ENCODE measurements around the gene CAMK2A.

Gene CAMK2A

DNA sequence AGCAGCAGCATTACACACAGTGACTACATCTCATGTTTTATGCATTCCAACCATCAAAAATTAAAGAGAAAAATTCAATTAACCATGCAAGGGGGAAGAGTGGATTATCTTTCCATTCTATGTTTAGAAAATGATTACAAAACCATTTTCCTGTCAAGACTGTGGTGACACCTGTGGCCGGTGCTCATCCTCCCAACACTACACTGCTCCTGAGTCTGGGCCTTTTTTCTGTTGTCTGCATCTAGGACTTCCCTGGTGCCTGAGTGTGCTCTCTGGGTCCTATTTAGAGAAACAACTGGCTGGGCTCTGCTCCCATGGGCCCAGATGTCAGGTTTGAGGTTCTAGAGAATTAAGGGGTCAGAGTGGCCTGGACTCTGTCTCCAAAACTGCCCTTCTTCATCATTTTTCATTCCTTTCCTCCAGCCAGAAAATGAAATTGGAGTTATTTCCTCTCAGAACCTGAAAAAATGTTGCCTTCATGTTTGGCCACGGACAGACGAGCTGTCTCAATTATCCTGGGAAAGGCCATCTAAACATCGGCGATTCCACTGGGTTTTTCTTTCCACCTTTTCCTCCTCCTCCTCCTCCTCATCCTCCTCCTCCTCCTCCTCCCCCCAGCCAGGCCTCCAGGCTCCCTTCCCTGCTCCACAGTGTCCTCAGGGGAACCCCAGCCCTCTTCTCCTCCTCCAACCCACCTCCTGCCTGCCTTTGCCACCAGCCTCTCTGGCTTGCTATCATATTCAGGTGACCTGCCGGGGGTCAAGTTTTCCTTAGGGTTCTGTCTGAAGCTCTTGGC lies 24.5 kb upstream of the CAMK2A start:
- no peak for DNase-seq

DNA sequence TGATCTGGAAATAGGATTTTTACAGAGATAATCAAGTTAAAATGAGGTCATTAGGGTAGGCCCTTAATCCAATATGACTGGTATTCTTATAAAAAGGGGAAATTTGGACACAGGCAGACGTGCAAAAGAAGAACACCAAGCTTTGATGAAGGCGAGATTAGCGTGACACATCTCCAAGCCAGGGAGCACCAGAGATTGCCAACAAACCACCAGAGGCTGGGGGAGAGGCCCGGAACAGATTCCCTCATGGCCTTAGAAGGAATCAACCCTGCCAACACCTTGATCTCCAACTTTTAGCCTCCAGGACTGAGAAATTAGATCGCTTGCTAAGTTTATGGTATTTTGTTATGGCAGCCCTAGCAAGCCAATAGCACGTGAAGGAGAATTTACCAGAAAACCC lies 23.9 kb upstream of the CAMK2A start:
- no peak for DNase-seq

DNA sequence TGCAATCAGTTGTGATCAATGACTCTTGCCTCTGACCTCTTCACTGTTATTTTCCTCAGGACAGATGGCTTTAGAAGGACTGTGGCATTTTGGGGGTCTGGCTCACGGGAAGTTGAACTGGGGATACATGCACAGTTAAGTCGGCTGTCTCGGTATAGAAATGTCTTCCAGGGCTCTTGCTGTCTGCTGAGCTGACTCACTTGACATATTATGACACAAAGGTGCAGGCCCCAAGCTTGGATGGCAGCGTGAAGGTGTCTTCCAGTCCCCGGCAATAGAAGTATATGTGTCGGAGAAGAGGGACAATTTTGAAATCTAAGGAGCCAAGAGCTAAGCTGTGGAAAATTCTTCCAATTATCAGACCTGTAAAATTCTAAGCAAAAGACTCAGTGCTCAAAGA lies 22.9 kb upstream of the CAMK2A start:
- no peak for DNase-seq

- DNase-seq: no peak
Measured at GRCh38 chr5:150311015-150311692, 21.6 kb upstream of the CAMK2A start.

DNA sequence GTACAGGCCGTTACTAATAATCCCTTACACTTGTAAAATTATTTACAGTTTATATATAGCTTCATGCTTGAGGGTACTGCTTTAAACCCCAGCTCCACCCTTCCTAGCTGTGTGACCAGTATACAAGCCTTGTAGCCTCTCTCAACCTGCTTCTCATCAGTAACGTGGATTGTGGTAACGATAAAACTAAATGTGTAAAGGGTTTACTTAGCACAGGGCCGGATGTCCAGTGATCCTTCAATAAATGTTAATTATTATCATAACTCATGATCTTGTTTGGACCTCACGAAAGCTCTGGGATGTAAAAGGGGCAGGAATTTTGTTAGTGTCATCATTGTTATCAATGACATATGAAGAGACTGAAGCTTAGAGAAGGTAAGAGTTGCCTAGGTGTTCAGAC lies 20.7 kb upstream of the CAMK2A start:
- no peak for DNase-seq

GRCh38 chr5:150309886-150310239 lies 20.3 kb upstream of the CAMK2A start:
- DNase-seq: no peak

DNA sequence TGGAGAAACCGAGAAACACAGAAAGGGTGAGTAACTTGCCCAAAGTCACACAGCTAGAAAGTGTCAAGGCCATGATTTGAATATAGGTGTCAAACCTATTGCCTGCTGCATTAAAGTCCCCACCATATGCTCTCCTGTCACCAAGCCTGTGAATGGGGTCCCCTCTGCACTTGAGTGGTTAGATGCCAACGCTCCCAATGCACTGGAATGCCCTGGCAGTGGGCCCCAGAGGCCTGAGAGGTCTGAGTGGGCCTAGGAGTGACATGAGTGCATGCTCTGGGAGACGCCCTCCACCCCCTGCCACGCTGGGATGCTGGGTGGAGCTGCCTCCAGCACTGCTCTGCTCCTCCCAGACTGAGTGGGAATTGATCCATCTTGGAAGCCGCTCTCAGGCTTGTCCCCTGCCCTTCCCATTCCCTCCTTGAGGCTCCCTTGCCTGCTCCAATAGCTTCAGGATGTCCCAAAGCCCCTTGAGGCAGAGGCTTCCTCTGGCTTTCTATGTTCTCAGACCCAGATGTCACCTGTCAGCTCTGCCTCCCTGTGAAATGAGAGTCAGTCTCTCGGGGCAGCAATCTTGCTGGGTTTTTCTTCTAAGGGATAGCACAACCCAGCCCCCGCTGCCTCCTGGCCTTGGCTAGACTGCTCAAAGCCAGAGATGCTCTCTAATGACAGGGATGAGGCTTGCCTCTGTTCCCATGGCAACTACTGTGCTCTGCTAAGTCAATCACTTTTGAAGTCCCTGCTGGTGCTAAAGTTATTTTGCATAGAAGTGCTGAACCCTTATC lies 19.7 kb upstream of the CAMK2A start:
- no peak for DNase-seq

DNA sequence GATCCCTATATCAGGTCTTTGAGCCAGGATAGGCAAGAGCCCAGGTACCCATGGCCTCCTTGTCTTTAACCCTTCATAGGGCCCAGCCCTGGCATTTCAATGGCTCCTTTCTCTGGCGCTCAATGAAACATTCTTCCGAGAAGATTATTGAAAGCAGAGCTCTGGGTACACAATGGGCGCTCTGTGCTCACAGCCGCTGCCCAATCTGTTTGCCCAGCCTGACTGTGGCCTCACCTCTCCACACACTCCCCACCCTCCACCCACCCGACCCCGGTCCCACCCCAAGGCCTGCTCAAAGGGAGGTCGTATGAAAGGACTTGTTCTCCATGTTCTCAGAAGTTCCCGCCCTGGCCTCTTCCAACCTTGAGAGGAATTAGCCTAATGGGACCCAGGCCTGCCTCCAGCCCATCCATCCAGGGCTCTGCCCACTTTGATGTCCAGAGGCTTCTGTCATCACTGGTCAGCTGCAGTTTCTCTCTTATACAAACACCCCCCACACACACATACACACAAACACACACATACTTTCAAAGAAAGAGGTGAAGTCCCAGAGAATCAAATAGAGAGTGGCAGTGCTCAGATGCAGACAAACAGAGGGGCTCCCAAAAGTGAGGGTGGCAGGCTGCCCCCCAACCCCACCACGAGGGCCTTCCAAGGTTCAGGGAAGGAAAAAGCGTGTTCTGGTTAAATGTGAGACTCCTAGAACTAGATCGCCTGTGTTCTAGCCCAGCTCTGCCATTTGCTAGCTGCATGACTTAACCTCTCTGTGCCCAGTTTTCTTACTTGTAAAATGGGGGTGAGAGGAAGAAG lies 18.2 kb upstream of the CAMK2A start:
- no peak for DNase-seq

GRCh38 chr5:150306775-150307174 lies 17.2 kb upstream of the CAMK2A start:
- DNase-seq: no peak

DNA sequence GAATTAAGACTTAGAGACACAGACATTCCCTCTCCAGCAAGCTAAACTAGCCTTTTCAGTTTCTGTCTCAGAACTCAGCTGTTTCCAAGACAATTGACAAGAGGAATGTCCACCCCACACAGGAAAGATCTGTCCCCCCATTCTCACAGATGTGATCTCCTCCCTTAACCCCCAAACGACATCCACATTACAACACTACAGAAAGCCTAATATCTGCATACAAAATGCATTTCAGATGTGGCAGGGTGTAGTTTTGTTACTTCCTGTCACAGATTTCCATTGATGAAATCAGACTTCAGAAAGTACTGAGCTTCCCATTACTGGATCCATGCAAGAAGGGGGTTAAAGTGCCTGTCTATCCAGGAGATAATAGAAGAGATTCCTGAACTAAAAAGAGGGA lies 16.0 kb upstream of the CAMK2A start:
- no peak for DNase-seq

DNA sequence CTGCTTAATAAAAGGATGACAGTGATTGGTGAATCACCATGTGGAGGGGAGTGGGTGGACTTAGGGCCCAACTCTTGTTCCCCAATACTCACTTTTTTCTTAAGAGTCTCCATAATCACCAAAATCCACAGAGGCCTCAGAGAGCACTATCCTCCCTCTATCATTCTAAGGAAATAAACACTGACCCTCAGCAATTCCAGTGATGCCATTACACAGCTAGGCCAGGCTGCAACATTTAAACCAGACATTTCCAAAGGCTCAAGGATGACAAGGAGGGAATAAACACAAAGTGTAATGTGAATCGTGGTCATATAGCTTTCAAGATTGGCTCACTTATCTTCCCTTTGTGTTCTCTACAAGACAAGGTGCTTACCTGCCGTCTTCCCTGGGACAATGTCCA lies 15.5 kb upstream of the CAMK2A start:
- no peak for DNase-seq

GRCh38 chr5:150304481-150305081 lies 15.0 kb upstream of the CAMK2A start:
- DNase-seq: no peak

DNA sequence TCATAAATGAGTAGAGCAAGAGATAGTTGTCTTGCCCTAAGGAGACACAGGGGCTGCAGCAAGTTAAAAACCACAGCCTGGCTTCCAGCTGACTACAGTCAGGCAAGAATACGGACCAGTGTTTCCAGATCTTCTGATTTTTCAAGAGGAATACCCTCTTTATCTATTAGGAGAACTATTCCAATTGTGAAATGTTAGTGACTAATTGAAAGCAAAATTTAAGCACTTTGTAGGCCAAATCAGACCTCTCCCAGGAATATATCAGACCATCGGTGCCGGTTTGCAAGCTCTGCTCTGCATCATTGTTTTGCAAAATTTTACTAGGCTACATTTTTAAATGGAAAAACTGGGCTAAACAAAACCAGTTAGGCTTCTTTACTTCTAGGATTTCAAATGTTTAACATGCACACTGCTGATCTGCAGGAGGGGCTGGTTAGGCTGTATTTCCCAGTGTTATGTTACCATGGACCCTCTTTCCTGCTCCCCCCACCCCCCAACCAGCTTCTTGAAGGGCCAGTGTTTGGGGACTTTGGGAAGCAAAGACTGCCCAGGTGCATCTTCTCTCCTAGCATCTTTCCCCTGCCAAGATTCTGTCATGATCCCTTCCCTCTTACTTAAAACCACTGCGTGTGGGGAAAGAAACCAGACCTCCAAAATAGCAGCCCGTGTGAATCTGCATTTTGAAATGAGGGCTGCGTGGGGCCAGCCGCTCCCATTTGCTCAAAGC lies 14.2 kb upstream of the CAMK2A start:
- no peak for DNase-seq

- DNase-seq: no peak
Measured at GRCh38 chr5:150303070-150303615, 13.6 kb upstream of the CAMK2A start.

GRCh38 chr5:150302301-150303069 lies 12.9 kb upstream of the CAMK2A start, which contains the start of gene ARSI:
Gene ARSI, minus strand, starts transcription at chr5:150302905. Its CDS starts 532 bp downstream, at chr5:150302373.
- no peak for DNase-seq

GRCh38 chr5:150301901-150302300 lies 12.3 kb upstream of the CAMK2A start:
- no peak for DNase-seq

- DNase-seq: no peak
Measured at GRCh38 chr5:150301170-150301505, 11.6 kb upstream of the CAMK2A start.

GRCh38 chr5:150300496-150301169 lies 11.1 kb upstream of the CAMK2A start:
- no peak for DNase-seq

GRCh38 chr5:150299571-150300327 lies 10.2 kb upstream of the CAMK2A start:
- DNase-seq: no peak

Measured in activated CD4-positive, alpha-beta T cell treated with anti-CD3 and anti-CD28 coated beads, Interleukin-2, amount 50 U/mL, for 16 hours (primary cell).